HepG2 (cell line): Measurements from ENCODE around the gene PKLR. TPM values are rescaled to one million over a fixed set of nuclear protein-coding genes. Genes with fewer than 3 reads are reported as not detected.
A peak's percentile ranks its signal among the peaks of the same experiment; 100 is the strongest.

Experiments
- AHDC1 ChIP-seq: sonication (generic); formaldehyde crosslinking; IDR thresholded peaks from 2 replicates; pipeline ENCODE4 v1.5.1; 2020; ENCODE audit warnings: mild to moderate bottlenecking, missing genetic modification reagents, borderline replicate concordance
- CBFB ChIP-seq: sonication (generic); formaldehyde crosslinking; IDR thresholded peaks from 2 replicates; pipeline ENCODE4 v1.4.0; 2020; ENCODE audit warnings: missing genetic modification reagents
- ELF1 ChIP-seq: sonication (generic); formaldehyde crosslinking; IDR thresholded peaks from 2 replicates; pipeline ENCODE4 v1.4.0; 2020; ENCODE audit warnings: missing genetic modification reagents
- MAF1 ChIP-seq: sonication (generic); formaldehyde crosslinking; IDR thresholded peaks from 2 replicates; pipeline ENCODE4 v1.5.0; 2020; ENCODE audit warnings: missing genetic modification reagents, borderline replicate concordance
- MXI1 ChIP-seq: IDR thresholded peaks from 3 replicates; pipeline ENCODE4 v1.6.1; 2012; ENCODE audit warnings: low read depth, low read length, inconsistent platforms, borderline replicate concordance
- NAIF1 ChIP-seq: sonication (generic); formaldehyde crosslinking; IDR thresholded peaks from 2 replicates; pipeline ENCODE4 v1.5.0; 2020; ENCODE audit warnings: mild to moderate bottlenecking, missing genetic modification reagents, borderline replicate concordance
- NCOA1 ChIP-seq: sonication (generic); formaldehyde crosslinking; IDR thresholded peaks from 2 replicates; pipeline ENCODE4 v1.9.0; 2021; ENCODE audit warnings: missing genetic modification reagents
- SKIL ChIP-seq: sonication (generic); formaldehyde crosslinking; IDR thresholded peaks from 2 replicates; pipeline ENCODE4 v1.8.0; 2022; ENCODE audit warnings: missing genetic modification reagents, mild to moderate bottlenecking, moderate library complexity, borderline replicate concordance
- TGIF2 ChIP-seq: IDR thresholded peaks from 2 replicates; pipeline ENCODE4 v1.6.1; 2016; ENCODE audit warnings: control low read depth, missing compliant biosample characterization
- ZMAT5 ChIP-seq: sonication (generic); formaldehyde crosslinking; IDR thresholded peaks from 2 replicates; pipeline ENCODE4 v1.5.0; 2020; ENCODE audit warnings: mild to moderate bottlenecking, low read depth, missing genetic modification reagents, borderline replicate concordance
- ZNF550 ChIP-seq: sonication (generic); formaldehyde crosslinking; IDR thresholded peaks from 2 replicates; pipeline ENCODE4 v1.4.0; 2020; ENCODE audit warnings: mild to moderate bottlenecking, missing genetic modification reagents, borderline replicate concordance
- ZNF780A ChIP-seq: sonication (generic); formaldehyde crosslinking; IDR thresholded peaks from 2 replicates; pipeline ENCODE4 v1.8.0; 2022; ENCODE audit warnings: mild to moderate bottlenecking, missing genetic modification reagents, moderate library complexity
- ZNF816 ChIP-seq: sonication (generic); formaldehyde crosslinking; IDR thresholded peaks from 2 replicates; pipeline ENCODE4 v1.8.0; 2022; ENCODE audit warnings: missing genetic modification reagents, mild to moderate bottlenecking, borderline replicate concordance
- ZSCAN31 ChIP-seq: sonication (generic); formaldehyde crosslinking; IDR thresholded peaks from 2 replicates; pipeline ENCODE4 v1.5.0; 2020; ENCODE audit warnings: low read depth, mild to moderate bottlenecking, missing genetic modification reagents
- polyA plus RNA-seq, 8 experiments: library from polyadenylated mRNA; depleted of rRNA in 3 of 8; stranded (reverse) in 7 of 8; unstranded in 1 of 8; fragments of >200 nt; fragmentation: Illumina TruSeq in 4 of 8; extraction: Trizol in 4 of 8; gene quantifications; 2 replicates each; pipeline versions ENCODE4 v1.2.1 to v1.2.3, GENCODE V29; 2011 to 2016; ENCODE audit warnings: low read depth in 4 of 8, missing spikeins in 1 of 8, mixed read lengths in 1 of 8; ENCODE audit not compliant: insufficient read depth in 1 of 8
- total RNA-seq, 5 experiments: library from RNA; depleted of rRNA; stranded (reverse); fragments of >200 nt; fragmentation: Illumina TruSeq; extraction: Trizol; gene quantifications; 2 replicates each; pipeline ENCODE4 v1.2.3, GENCODE V29; 2016; ENCODE audit warnings: low read depth in 1 of 5
- TF ChIP-seq, protein P1 (sequence below): sonication (generic); formaldehyde crosslinking; IDR thresholded peaks from 2 replicates; pipeline ENCODE4 v1.4.0; 2020; ENCODE audit warnings: missing genetic modification reagents
- TF ChIP-seq, protein P2 (sequence below): IDR thresholded peaks from 2 replicates; pipeline ENCODE4 v1.6.1; 2016; ENCODE audit warnings: mild to moderate bottlenecking

Gene PKLR
- total and polyA plus RNA-seq, 2 of the 13 experiments (the other 11 are each of a cell fraction or from before 2014, with no cell fraction given), result 10.3 to 29.3 TPM

DNA sequence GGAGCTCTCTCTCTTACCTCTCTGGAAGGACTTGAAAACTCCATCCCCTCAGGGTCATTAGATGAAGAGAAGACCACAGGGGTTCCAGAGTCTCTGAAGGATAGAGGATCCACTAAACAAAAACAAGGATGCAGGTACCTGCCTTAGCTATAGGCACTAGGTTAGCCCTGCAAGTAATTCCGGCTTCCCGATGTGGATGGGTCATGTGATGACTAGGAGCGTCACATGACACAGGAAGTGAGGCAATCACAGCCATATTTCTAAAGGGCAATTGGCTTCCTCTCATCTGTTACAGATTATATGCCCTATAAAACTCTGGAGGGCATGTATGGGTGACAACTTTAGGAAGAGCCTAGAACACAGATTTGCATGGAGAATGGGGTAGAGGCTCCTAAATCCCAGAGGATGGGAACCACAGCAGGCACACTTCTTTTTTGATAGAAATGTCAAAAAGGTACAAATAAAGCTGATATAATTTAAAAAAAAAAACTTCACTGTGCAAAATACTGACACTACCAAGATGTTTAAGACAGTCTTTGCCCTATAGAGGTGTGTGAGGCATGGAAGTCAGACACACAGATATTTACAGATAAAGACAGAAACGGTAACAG lies 60.1 kb downstream of the PKLR start (continued):
- TF ChIP-seq ZMAT5 (CRISPR knock-in tag), result no peak
- TF ChIP-seq AHDC1, result no peak
- peak; percentile 96 for TF ChIP-seq ELF1 (CRISPR knock-in tag)
- TF ChIP-seq ZNF816, result no peak
- TF ChIP-seq, protein P1, sequence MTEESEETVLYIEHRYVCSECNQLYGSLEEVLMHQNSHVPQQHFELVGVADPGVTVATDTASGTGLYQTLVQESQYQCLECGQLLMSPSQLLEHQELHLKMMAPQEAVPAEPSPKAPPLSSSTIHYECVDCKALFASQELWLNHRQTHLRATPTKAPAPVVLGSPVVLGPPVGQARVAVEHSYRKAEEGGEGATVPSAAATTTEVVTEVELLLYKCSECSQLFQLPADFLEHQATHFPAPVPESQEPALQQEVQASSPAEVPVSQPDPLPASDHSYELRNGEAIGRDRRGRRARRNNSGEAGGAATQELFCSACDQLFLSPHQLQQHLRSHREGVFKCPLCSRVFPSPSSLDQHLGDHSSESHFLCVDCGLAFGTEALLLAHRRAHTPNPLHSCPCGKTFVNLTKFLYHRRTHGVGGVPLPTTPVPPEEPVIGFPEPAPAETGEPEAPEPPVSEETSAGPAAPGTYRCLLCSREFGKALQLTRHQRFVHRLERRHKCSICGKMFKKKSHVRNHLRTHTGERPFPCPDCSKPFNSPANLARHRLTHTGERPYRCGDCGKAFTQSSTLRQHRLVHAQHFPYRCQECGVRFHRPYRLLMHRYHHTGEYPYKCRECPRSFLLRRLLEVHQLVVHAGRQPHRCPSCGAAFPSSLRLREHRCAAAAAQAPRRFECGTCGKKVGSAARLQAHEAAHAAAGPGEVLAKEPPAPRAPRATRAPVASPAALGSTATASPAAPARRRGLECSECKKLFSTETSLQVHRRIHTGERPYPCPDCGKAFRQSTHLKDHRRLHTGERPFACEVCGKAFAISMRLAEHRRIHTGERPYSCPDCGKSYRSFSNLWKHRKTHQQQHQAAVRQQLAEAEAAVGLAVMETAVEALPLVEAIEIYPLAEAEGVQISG (CRISPR knock-in tag), result peak; percentile 86
- no peak for TF ChIP-seq ZNF780A (CRISPR knock-in tag)
- TF ChIP-seq ZSCAN31 (CRISPR knock-in tag), result no peak
- no peak for TF ChIP-seq MAF1 (CRISPR knock-in tag)
- TF ChIP-seq CBFB, result 0 out of 2 replicates have a peak, but pooled peaks have one; percentile 28
- TF ChIP-seq, protein P2, sequence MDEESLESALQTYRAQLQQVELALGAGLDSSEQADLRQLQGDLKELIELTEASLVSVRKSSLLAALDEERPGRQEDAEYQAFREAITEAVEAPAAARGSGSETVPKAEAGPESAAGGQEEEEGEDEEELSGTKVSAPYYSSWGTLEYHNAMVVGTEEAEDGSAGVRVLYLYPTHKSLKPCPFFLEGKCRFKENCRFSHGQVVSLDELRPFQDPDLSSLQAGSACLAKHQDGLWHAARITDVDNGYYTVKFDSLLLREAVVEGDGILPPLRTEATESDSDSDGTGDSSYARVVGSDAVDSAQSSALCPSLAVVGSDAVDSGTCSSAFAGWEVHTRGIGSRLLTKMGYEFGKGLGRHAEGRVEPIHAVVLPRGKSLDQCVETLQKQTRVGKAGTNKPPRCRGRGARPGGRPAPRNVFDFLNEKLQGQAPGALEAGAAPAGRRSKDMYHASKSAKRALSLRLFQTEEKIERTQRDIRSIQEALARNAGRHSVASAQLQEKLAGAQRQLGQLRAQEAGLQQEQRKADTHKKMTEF (CRISPR knock-in tag), result peak; percentile 74
- TF ChIP-seq SKIL (CRISPR knock-in tag), result no peak
- TF ChIP-seq NCOA1 (CRISPR knock-in tag), result no peak
- TF ChIP-seq ZNF550 (CRISPR knock-in tag), result no peak
- peak; percentile 82 for TF ChIP-seq TGIF2
- TF ChIP-seq MXI1, result peak; percentile 23; the same call in 1 of the 3 replicates
- no peak for TF ChIP-seq NAIF1 (CRISPR knock-in tag)
